B cell (primary cell): ENCODE measurements around the gene SCYL2.

Source experiments
- CTCF ChIP-seq: fragments of 200-600 bp; IDR thresholded peaks from one replicate; pipeline ENCODE4 v1.8.0; 2022; ENCODE audit warnings: antibody characterized with exemption, mild to moderate bottlenecking
- EZH2 ChIP-seq: IDR thresholded peaks from 2 replicates; pipeline ENCODE4 v1.6.1; 2012; ENCODE audit warnings: borderline replicate concordance, low read depth, mild to moderate bottlenecking, moderate library complexity, low read length; ENCODE audit not compliant: insufficient read depth, poor library complexity, severe bottlenecking

DNA sequence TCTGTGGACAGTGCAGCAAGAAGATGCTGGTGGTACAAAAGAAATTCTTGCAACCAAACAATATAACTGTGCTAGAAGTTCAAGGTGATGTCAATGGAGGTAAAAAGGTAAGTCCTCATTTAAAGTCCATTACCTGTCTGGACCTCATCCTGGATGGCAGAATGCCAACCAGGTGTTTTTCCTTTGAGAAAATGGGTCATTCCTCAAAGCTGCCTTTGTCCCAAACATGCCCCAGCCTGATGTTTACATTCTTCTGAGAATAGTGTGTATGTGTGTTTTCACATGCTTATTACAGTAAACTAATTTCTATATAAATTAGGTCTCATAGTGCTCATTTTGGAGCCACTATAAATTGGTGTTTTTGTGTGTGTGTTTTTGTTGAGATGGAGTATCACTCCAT is 41.5 kb upstream of the SCYL2 start:
- TF ChIP-seq CTCF (no peak), EZH2 (no peak)
